GM12872 (cell line): Measurements from ENCODE around the gene MTX3.

Source experiments
- CTCF ChIP-seq: IDR thresholded peaks from 3 replicates; pipeline ENCODE4 v1.5.1; 2011; ENCODE audit warnings: low read depth, mild to moderate bottlenecking, low read length, moderate library complexity; ENCODE audit not compliant: insufficient read depth

Gene MTX3

DNA sequence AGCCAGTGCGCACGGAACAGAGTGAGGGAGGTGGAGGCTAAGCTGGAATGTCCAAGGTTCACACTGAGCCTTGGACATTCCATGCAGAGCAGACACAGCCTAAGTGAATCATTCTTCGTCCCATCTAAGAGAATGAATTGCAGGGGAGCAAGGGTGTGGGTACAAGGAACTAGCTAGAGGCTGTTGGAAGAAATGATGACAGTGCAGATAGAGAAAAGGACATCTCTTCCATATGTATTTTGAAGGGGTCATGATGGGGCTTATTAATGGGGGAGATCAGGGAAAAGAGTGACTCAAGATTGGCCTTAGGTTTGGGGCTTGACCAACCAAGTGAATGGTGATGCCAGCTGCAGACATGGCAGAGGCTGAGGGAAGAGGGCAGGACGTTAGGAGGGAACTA is 59.2 kb downstream of the MTX3 start:
- no peak for TF ChIP-seq CTCF

DNA sequence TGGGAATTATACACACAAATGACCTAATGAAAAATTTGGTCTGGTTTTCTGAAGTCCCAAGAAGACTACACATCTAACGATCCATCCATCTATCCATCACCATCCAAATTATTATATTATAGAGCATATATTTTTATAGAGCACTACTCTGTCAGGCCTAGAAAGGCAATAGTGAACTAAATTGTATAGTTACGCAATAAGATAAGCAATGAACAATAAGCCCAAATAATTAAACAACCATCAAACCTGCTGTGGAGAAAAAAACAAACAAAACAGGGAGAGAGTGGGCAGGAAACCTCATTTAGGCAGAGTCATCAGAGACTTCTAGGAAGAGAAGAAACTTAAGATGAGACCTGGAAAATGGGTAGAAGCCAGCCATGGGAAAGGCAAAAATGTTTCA is 59.7 kb downstream of the MTX3 start:
- no peak for TF ChIP-seq CTCF

DNA sequence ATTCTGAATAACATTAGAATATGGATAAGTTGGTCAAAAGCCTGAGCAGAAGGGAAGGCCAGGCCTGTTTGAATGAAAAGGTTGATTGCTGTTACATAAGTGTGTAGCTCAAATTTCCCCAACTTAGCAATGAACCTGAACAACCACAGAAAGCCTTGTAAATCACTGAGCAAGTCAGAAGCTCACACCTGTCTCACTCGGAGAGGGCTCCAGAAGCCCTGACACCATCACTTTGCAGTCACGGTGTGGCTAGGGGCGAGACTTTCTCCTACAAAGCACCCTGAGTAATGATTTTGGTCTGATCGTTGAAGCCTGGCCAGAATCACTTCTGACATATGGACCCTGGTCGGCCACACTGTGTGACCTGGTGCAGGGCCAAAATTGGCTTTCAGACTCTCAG is 62.0 kb downstream of the MTX3 start:
- TF ChIP-seq CTCF = no peak
